NCI-H2081 (cell line): ENCODE data around the gene KIF20A.
A peak's percentile ranks its signal among the peaks of the same experiment; 100 is the strongest.
"Not testable (repeated sequence)": the region's sequence is repeated elsewhere in the genome, so short reads cannot be mapped to it uniquely, and the experiment has no call there.

Experiments
- DNase-seq, 2 experiments: peaks; one replicate each; lab custom pipeline; 2025; lab: John Stamatoyannopoulos, UW

KIF20A gene

DNA sequence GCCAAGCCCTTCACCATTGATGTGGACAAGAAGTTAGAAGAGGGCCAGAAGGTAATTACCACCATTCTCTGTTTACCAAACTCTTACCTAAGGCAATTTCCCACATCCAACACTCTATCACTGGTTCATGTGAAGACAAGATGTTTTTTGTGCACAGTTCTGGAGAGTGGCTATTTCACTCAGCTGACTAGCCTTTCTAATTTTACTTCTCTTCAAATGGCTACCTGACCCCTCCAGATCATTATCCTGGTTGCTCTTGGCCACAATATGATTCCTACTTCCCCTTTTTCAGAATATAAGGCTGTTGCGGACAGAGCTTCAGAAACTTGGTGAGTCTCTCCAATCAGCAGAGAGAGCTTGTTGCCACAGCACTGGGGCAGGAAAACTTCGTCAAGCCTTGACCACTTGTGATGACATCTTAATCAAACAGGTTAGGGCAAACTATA lies 7.1 kb downstream of the KIF20A start:
- no peak for DNase-seq

- no peak for DNase-seq
Observed at GRCh38 chr5:138188626-138189025, 9.7 kb downstream of the KIF20A start.

DNA sequence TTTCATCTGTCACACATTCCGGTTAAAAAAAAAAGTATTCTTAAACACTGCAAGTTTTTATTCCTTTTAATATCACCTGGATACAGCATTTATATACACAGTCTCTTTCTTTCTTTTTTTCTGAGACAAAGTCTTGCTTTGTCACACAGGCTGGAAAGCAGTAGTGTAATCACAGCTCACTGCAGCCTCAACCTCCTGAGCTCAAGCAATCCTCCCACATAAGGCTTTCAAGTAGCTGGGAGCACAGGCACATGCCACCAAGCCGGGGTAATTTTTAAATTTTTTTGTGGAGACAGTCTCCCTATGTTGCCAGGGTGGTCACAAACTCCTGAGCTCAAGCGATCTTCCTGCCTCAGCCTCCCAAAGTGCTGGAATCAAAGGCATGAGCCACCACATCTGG lies 13.9 kb downstream of the KIF20A start:
- no peak for DNase-seq

DNA sequence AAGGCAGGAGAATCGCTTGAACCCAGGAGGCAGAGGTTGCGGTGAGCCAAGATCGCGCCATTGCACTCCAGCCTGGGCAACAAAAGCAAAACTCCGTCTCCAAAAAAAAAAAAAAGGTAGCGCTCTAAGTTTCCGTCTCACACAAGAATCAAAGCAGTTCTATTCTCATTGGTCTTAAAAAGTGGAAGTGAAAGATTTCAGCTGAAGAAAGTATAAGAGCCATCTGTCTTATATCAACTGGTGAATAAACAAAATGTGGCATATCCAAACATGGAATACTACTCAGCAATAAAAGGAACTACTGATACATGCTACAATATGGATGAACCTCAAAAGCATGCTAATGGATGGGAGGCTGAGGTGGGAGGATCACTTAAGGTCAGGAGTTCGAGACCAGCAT lies 14.9 kb downstream of the KIF20A start:
- DNase-seq, result not testable (repeated sequence)

DNA sequence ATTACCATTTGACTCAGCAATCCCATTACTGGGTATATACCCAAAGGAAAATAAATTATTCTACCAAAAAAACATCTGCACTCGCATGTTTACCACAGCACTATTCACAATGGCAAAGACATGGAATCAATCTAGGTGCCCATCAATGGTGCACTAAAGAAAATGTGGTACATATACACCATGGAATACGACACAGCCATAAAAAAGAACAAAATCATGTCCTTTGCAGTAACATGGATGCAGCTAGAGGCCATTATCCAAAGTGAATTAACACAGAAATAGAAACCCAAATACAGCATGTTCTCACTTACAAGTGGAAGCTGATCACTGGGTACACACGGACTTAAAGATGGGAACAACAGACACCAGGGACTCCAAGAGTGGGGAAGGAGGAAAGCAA lies 32.1 kb downstream of the KIF20A start:
- no peak for DNase-seq

- DNase-seq, result no peak
Observed at GRCh38 chr5:138212828-138213160, 33.9 kb downstream of the KIF20A start.

GRCh38 chr5:138213161-138214029 lies 34.5 kb downstream of the KIF20A start, which contains the start of gene CDC23:
Gene CDC23 (minus strand): TSS chr5:138213323. CDS start chr5:138213312, 11 bp downstream.
- peak; percentile 94 to 97 for DNase-seq

- DNase-seq, result no peak
Observed at GRCh38 chr5:138216799-138217198, 37.9 kb downstream of the KIF20A start.

DNA sequence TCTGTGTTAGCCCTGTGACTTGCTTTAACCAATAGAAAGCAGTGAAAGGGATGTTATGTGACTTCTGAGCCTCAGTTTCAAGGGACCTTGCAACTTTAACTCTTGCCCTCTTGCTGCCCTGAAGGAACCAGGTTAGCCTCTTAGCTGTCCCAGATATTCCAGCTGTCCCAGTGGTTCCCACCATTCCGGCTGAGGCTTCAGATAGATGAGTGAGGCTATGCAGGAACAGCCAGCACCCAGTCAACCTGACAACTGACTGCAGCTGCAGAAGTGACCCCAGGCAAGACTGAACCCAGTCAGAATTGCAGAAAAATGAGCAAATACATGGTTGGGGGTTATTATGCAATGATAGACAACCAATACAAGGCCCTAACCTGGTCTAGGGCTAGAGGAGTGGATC lies 44.6 kb downstream of the KIF20A start:
- DNase-seq, result no peak

GRCh38 chr5:138224712-138225111 lies 45.8 kb downstream of the KIF20A start:
- DNase-seq, result no peak

- DNase-seq, result no peak
Observed at GRCh38 chr5:138226910-138227309, 48.0 kb downstream of the KIF20A start.

GRCh38 chr5:138229387-138229786 lies 50.5 kb downstream of the KIF20A start:
- DNase-seq, result no peak

DNA sequence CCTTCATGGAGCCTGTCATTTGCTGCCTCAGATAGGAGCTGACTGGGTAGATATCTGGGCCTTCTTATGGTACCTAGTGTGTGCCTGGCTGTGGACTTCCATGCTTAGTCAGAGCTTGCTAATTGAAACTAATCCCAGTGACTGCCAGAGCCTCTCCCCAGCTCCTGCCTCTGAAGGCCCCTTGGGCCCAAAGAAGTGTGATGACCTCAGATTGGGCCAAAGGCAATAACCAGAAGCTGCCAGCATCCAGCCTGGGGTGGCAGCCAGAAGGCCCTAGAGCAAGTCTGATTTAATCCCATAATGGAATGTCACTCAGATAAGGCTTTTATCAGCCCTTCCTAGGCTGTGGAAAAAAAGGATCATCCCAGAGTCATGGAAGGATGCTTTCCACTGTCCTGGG lies 51.3 kb downstream of the KIF20A start:
- DNase-seq, result no peak

DNA sequence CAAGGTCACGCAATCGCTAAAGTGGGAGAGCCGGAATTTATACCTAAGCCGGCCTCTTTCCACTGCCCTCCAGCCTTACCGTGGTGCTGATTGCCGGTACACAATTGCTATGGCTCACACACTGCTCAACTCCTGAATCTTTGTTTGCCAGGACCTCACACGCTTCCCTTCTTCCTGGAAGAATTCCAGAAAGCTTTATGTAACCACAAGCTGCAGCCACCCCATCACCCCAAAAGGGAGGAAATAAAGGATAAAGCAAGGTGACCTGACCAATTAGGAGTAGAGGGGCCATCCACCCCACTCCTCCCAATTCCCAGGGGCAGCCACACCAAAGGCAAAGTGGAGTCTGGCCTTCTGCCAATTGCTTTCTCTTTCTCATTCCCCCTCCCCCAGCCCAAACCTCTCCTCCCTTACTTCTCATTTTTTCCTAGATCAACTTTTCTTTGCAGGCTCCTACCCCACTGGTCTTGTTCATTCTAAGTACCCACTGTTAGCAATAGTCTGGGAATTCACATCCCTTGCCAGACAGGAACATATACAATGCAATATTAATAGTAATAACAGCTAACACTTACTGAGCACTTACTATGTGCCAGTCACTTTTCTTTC lies 52.2 kb downstream of the KIF20A start:
- DNase-seq, result no peak

- no peak for DNase-seq
Observed at GRCh38 chr5:138233280-138233679, 54.4 kb downstream of the KIF20A start.

- no peak for DNase-seq
Observed at GRCh38 chr5:138234651-138235050, 55.7 kb downstream of the KIF20A start.
